ENCODE measurements around the gene TMTC3. TPM values are rescaled to one million over a fixed set of nuclear protein-coding genes. Genes with fewer than 3 reads are reported as not detected.

The TMTC3 gene
- total and polyA plus RNA-seq, 2 of the 8 experiments (the other 6 are each of a cell fraction or from before 2014, with no cell fraction given) = 7.0 to 45.1 TPM

DNA sequence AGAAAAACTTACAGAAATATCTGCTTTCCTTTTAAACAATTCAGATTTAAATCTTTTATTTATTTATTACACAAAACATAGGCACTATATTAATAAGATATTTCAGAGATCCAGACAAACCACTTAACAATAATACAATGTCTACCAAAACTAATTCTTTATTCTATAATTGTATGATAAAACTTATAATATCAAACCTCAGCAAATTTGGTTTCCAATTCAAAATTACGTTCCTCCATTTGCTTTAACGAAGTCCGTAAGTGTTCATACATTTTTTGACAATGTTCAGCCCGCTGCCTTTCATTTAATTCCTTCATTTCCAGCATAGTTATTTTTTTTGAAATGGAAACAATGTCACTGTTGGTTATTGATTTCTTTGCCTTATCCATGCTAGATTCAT, 48.5 kb upstream of the TMTC3 start:
- DNase-seq (ENCODE audit: low read depth in 1 of 2, low spot score in 2 of 2) = no peak
- Histone ChIP-seq H2BK5ac (ENCODE audit: low read depth, low read length) (no peak overlapping the region), H2BK12ac (ENCODE audit: low read depth, low read length) (no peak overlapping the region)

More for the DNA sequence above, 48.5 kb upstream of the TMTC3 start:
- no peaks in the 10 kb centered on the region for H3K79me2 ChIP-seq (ENCODE audit: control insufficient read depth in 1 of 2, insufficient read depth in 2 of 2, low read length in 2 of 2)
- H3K18ac ChIP-seq (ENCODE audit: extremely low read depth, low read length) = no peak overlapping the region
- no peak overlapping the region for H4K8ac ChIP-seq (ENCODE audit: extremely low read depth, insufficient read depth, low read length)
- no peak overlapping the region for H3K4me3 ChIP-seq (ENCODE audit: extremely low read depth in 1 of 4, insufficient read depth in 2 of 4, low read depth in 3 of 4, low read length in 4 of 4)
- no peak overlapping the region for H2AK5ac ChIP-seq (ENCODE audit: low read depth, low read length)
- no peaks in the 10 kb centered on the region for H3K27me3 ChIP-seq (replicated peaks in 1 of 4; ENCODE audit: control insufficient read depth in 3 of 4, extremely low read depth in 1 of 4, insufficient read depth in 3 of 4, low read length in 3 of 4)
- no peak for FAIRE-seq
- no peaks in the 10 kb centered on the region for H3K9me3 ChIP-seq (ENCODE audit: insufficient read depth in 2 of 2, low read depth in 1 of 2, low read length in 1 of 2)
- TF ChIP-seq ASH2L (IDR thresholded peaks at IDR 0.05; ENCODE audit: low read length) (no peak), FOSL1 (IDR thresholded peaks at IDR 0.05; ENCODE audit: insufficient read depth, low read depth, low read length) (no peak), SIX5 (IDR thresholded peaks at IDR 0.05; ENCODE audit: low read depth, low read length) (no peak), KDM4A (IDR thresholded peaks at IDR 0.05; ENCODE audit: low read depth, low read length, severe bottlenecking) (no peak), HDAC6 (IDR thresholded peaks at IDR 0.05; ENCODE audit: low read depth, low read length) (no peak)
- H3K27ac ChIP-seq (ENCODE audit: low read depth, low read length) = no peak overlapping the region
- WGBS, 2 experiments (ENCODE audit: extremely low coverage in 1 of 2, insufficient coverage in 1 of 2, insufficient read length in 1 of 2, insufficient replicate concordance in 2 of 2, low coverage in 1 of 2, low lambda C conversion rate in 2 of 2, missing lambda C conversion rate in 1 of 2) = 96% methylated on average over 4 of the region's 4 CpGs; no CpG with 5 or more reads in 1 of the 2 experiments
- peaks cover 0 to 5% (median 3%) of the 10 kb centered on the region in 4 experiments; a peak in 3 of 8 replicates for H3K36me3 ChIP-seq (ENCODE audit: control insufficient read depth in 2 of 4, insufficient read depth in 4 of 4, low read length in 3 of 4)
- no peak overlapping the region for H3K4me2 ChIP-seq (ENCODE audit: insufficient read depth in 1 of 2, low read depth in 2 of 2, low read length in 2 of 2)
- H3K4ac ChIP-seq (replicated peaks; ENCODE audit: insufficient read length, low read depth, low read length) = no peak overlapping the region
- H2AFZ ChIP-seq (ENCODE audit: low read length) = no peak overlapping the region
- no peaks in the 10 kb centered on the region for H3K23me2 ChIP-seq (ENCODE audit: low read depth, low read length)
- no peak overlapping the region for H3K14ac ChIP-seq (ENCODE audit: insufficient read length)
- H3K23ac ChIP-seq (ENCODE audit: insufficient read length) = no peak overlapping the region
- no peak overlapping the region for H2BK15ac ChIP-seq (ENCODE audit: low read length)
- H4K91ac ChIP-seq (replicated peaks; ENCODE audit: insufficient read length, low read length) = no peak overlapping the region
- no peaks in the 10 kb centered on the region for H3K79me1 ChIP-seq (ENCODE audit: low read depth, low read length)
- POLR2A ChIA-PET (ENCODE audit: partially characterized antibody) = no interaction called here
- no peak overlapping the region for H4K5ac ChIP-seq (ENCODE audit: insufficient read length, low read depth, low read length)
- H3K4me1 ChIP-seq (replicated peaks in 1 of 4; ENCODE audit: control insufficient read depth in 3 of 4, insufficient read depth in 4 of 4, low read length in 3 of 4) = no peaks in the 10 kb centered on the region
- no peak overlapping the region for H3K56ac ChIP-seq (replicated peaks; ENCODE audit: insufficient read length, low read depth, low read length)
- CTCF ChIA-PET (ENCODE audit: partially characterized antibody) = interaction anchor here (0.6 kb wide), 1 partner anchor 82 kb away, joined by 3 read pairs; no protein-coding TSS in a partner anchor
- no peak overlapping the region for H2BK20ac ChIP-seq (ENCODE audit: low read length)
- H2BK120ac ChIP-seq (replicated peaks; ENCODE audit: low read depth, low read length) = no peak overlapping the region
- H3K9ac ChIP-seq (replicated peaks in 1 of 4; ENCODE audit: extremely low read depth in 1 of 4, low read depth in 3 of 4, low read length in 3 of 4) = no peak overlapping the region
- H4K20me1 ChIP-seq (replicated peaks in 1 of 2; ENCODE audit: control insufficient read depth in 1 of 2, insufficient read depth in 2 of 2, low read length in 2 of 2) = no peaks in the 10 kb centered on the region

Data from H1 (cell line).